Choroid plexus epithelial cell (primary cell): ENCODE data around the gene TRAF3IP3.

Experiments used
- DNase-seq: peaks from one replicate; pipeline ENCODE4 v3.0.0-alpha.2; 2010; ENCODE audit warnings: low read depth
- H3K4me3 ChIP-seq: 2 replicates; pipeline ENCODE4 v1.5.1; 2011; ENCODE audit warnings: low read depth, mild to moderate bottlenecking, control low read depth, low read length, moderate library complexity
- TF ChIP-seq, protein P1 (sequence below): conservative IDR thresholded peaks from 2 replicates; pipeline ENCODE4 v1.5.1; 2011; ENCODE audit warnings: low read depth, mild to moderate bottlenecking, control low read depth, inconsistent platforms, low read length, moderate library complexity

Gene TRAF3IP3

DNA sequence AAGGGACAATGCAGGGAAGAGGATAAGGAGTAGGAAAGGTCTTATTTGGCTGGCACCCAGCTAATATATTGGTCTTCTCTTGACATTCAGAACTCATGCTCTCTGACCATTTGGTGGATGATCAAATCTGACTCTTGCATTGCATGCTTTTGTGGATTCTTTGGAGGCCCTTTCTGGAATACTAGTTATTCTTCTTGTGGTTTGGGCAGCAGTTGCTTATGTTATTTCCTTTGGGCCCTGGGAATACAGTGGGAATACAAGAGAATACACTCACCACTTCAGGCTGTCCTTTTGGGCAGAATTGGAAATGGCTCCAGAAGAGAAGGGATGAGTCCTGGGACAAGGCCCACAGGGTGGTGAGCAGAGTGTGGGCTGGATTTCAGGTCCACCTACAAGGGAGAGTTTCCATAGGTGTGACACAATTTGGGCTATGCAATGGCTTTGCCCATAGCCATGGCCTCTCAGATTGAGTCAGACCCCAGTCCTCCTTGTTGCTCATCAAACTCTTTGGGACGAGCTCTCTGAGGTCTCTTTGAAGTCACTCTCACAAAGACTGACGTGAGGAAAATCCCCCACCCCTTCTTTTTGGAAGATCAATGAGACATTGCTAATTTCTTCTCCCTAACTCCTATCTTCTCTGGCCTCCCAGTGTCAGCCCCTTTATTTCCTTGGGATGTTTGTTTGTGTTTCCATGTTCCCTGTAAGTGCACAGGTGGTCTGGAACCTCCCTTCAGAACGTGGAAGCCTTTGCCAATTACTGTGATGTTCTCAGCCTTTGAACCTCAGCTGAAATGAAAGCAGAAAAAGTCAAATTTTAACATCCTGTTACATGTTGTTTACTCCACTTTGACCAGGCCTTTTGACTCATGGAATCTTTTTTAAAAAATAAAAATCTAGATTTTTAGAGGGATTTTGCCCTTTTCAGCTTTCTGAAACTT, 31.8 kb upstream of the TRAF3IP3 start:
- TF ChIP-seq, protein P1, sequence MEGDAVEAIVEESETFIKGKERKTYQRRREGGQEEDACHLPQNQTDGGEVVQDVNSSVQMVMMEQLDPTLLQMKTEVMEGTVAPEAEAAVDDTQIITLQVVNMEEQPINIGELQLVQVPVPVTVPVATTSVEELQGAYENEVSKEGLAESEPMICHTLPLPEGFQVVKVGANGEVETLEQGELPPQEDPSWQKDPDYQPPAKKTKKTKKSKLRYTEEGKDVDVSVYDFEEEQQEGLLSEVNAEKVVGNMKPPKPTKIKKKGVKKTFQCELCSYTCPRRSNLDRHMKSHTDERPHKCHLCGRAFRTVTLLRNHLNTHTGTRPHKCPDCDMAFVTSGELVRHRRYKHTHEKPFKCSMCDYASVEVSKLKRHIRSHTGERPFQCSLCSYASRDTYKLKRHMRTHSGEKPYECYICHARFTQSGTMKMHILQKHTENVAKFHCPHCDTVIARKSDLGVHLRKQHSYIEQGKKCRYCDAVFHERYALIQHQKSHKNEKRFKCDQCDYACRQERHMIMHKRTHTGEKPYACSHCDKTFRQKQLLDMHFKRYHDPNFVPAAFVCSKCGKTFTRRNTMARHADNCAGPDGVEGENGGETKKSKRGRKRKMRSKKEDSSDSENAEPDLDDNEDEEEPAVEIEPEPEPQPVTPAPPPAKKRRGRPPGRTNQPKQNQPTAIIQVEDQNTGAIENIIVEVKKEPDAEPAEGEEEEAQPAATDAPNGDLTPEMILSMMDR = no peak
- DNase-seq = no peak
- no peak overlapping the region for H3K4me3 ChIP-seq

- TF ChIP-seq, protein P1 = no peak
- no peak overlapping the region for H3K4me3 ChIP-seq
- no peak for DNase-seq
Observed at GRCh38 chr1:209727286-209727685, 28.6 kb upstream of the TRAF3IP3 start.

DNA sequence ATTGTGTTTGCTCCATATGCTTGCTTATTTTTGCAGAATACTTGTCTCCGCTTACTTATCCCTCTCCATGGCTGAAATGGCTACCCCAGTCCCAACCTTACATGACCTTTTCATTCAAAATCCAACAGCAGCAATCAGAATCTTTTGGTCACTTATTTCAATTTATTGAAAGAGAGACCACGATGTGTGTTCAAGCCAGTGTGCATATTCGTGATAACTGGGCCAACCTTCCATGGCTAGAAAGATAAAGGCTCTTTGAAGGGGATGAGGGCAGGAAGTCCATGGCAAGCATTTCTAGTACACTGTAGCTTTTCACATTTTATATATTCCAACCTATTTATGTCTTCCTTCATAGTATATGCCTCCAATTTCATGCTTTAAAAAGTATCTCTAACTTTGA, 28.1 kb upstream of the TRAF3IP3 start:
- no peak overlapping the region for H3K4me3 ChIP-seq
- TF ChIP-seq, protein P1 = no peak
- DNase-seq = no peak

- no peak for DNase-seq
- TF ChIP-seq, protein P1 = no peak
- no peak overlapping the region for H3K4me3 ChIP-seq
Observed at GRCh38 chr1:209728466-209728865, 27.4 kb upstream of the TRAF3IP3 start.

DNA sequence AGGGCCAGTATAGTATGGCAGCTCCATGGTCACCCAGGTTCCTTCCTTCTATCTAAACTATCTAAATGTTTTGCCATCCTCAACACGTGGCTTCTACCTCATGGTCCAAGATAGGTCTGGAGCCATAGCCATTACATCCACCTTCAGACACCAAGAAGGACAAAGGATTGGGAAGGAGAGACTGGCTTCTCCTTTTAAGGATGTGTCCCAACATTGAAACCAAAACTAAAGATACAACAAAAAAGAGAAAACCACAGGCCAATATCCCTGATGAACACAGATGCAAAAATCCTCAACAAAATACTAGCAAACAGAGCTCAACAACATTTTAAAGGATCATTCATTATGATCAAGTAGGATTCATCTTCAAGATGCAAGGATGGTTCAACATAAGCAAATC, 26.4 kb upstream of the TRAF3IP3 start:
- TF ChIP-seq, protein P1 = no peak
- DNase-seq = no peak
- no peak overlapping the region for H3K4me3 ChIP-seq

- TF ChIP-seq, protein P1 = no peak
- DNase-seq = peak; percentile 35
- no peak overlapping the region for H3K4me3 ChIP-seq
Observed at GRCh38 chr1:209732725-209733124, 23.1 kb upstream of the TRAF3IP3 start.
